Prostate gland (tissue), 2 donors: ENCODE measurements around the gene ADGRF4. TPM values are rescaled to one million over a fixed set of nuclear protein-coding genes. Genes with fewer than 3 reads are reported as not detected.

Source experiments
- DNase-seq: peaks from one replicate; pipeline ENCODE4 v3.0.0-alpha.2; 2019; ENCODE audit warnings: low spot score
- H3K27ac ChIP-seq, 2 donors: fragments of 200-600 bp; sonication (generic); 2 replicates each; pipeline ENCODE4 v1.5.1; 2017 to 2019
- H3K27me3 ChIP-seq: fragments of 200-600 bp; sonication (generic); replicated peaks from 2 replicates; pipeline ENCODE4 v1.5.1; 2019; ENCODE audit not compliant: insufficient read depth
- H3K36me3 ChIP-seq, 2 donors: fragments of 200-600 bp; sonication (generic); 1 replicate in 1 of 2; 2 replicates in 1 of 2; pipeline versions ENCODE4 v1.5.1 to v1.8.1; 2017 to 2019
- H3K4me1 ChIP-seq: fragments of 200-600 bp; sonication (generic); replicated peaks from 2 replicates; pipeline ENCODE4 v1.5.1; 2019
- H3K4me3 ChIP-seq, 2 donors: fragments of 200-600 bp; sonication (generic); 2 replicates each; pipeline ENCODE4 v1.5.1; 2017 to 2019
- H3K9me3 ChIP-seq: fragments of 200-600 bp; sonication (generic); 2 replicates; pipeline ENCODE4 v1.5.1; 2017
- CTCF ChIP-seq, 4 experiments: fragments of 200-600 bp in 2 of 4; fragments of 450-650 bp in 2 of 4; sonication (generic) in 2 of 4; IDR thresholded peaks; 1 replicate in 3 of 4; 2 replicates in 1 of 4; pipeline ENCODE4 v1.5.1; 2016 to 2019; ENCODE audit warnings: antibody characterized with exemption in 4 of 4, mild to moderate bottlenecking in 2 of 4, moderate library complexity in 2 of 4
- POLR2A ChIP-seq: fragments of 450-650 bp; IDR thresholded peaks from one replicate; pipeline ENCODE4 v1.6.1; 2016; ENCODE audit warnings: antibody characterized with exemption, mild to moderate bottlenecking
- POLR2AphosphoS5 ChIP-seq: sonication (generic); formaldehyde crosslinking; IDR thresholded peaks from one replicate; pipeline ENCODE4 v1.6.1; 2017; ENCODE audit warnings: antibody characterized with exemption
- WGBS: methylation state at CpG from one replicate; pipeline ENCODE4 v1.1.5; 2018; 5-methylcytosine and 5-hydroxymethylcytosine counted together
- intact Hi-C: fragments of 100-400 bp; cut with DNase I; formaldehyde crosslinking; loops from one replicate; pipeline ENCODE4 v1.14.2; 2022
- total RNA-seq, 2 donors: library from RNA; depleted of rRNA; stranded (reverse); fragments of >200 nt; gene quantifications; one replicate each; pipeline ENCODE4 v1.1.0, GENCODE V29; 2016

Gene ADGRF4
- total RNA-seq, 2 donors from 2014 or later: 0.23 TPM; not detected in 1

- H3K36me3 ChIP-seq: no peaks in the 10 kb centered on the region
- intact Hi-C loops: no loop called here
- H3K4me1 ChIP-seq: no peaks in the 10 kb centered on the region
- H3K27me3 ChIP-seq: no peaks in the 10 kb centered on the region
- 70% methylated on average over 7 of the region's 7 CpGs for WGBS
- no peaks in the 10 kb centered on the region for H3K9me3 ChIP-seq
- no peak for DNase-seq
- TF ChIP-seq POLR2AphosphoS5 (no peak), CTCF (IDR thresholded peaks at IDR 0.05) (no peak), POLR2A (no peak)
- no peak overlapping the region for H3K27ac ChIP-seq
- no peak overlapping the region for H3K4me3 ChIP-seq
These were observed 42.4 kb upstream of the ADGRF4 start for GRCh38 chr6:47655719-47656595.

GRCh38 chr6:47661960-47662359 is 36.4 kb upstream of the ADGRF4 start:
- Histone ChIP-seq H3K9me3 (no peaks in the 10 kb centered on the region), H3K27me3 (no peaks in the 10 kb centered on the region), H3K4me1 (no peaks in the 10 kb centered on the region), H3K36me3 (no peaks in the 10 kb centered on the region), H3K27ac (no peak overlapping the region), H3K4me3 (no peak overlapping the region)
- WGBS: 96% methylated on average over 5 of the region's 5 CpGs
- TF ChIP-seq POLR2AphosphoS5: no peak
- TF ChIP-seq POLR2A: no peak
- TF ChIP-seq CTCF (IDR thresholded peaks at IDR 0.05): no peak
- no peak for DNase-seq
- intact Hi-C loops: no loop called here

GRCh38 chr6:47663462-47664216 is 34.7 kb upstream of the ADGRF4 start:
- DNase-seq: no peak
- WGBS: 78% methylated on average over 13 of the region's 13 CpGs
- intact Hi-C loops: no loop called here

GRCh38 chr6:47665112-47665511 is 33.3 kb upstream of the ADGRF4 start:
- Histone ChIP-seq H3K4me1 (no peaks in the 10 kb centered on the region), H3K27me3 (no peaks in the 10 kb centered on the region), H3K36me3 (no peaks in the 10 kb centered on the region), H3K9me3 (no peaks in the 10 kb centered on the region), H3K4me3 (no peak overlapping the region), H3K27ac (no peak overlapping the region)
- intact Hi-C loops: no loop called here
- no peak for TF ChIP-seq POLR2A
- TF ChIP-seq CTCF (IDR thresholded peaks at IDR 0.05): no peak
- TF ChIP-seq POLR2AphosphoS5: no peak
- 55% methylated on average over 3 of the region's 3 CpGs for WGBS
- no peak for DNase-seq

More at GRCh38 chr6:47663462-47664216, 34.7 kb upstream of the ADGRF4 start:
- no peak for TF ChIP-seq CTCF (IDR thresholded peaks at IDR 0.05)
- no peak for TF ChIP-seq POLR2AphosphoS5
- no peak for TF ChIP-seq POLR2A
- Histone ChIP-seq H3K27me3 (no peaks in the 10 kb centered on the region), H3K4me3 (no peak overlapping the region), H3K4me1 (no peaks in the 10 kb centered on the region), H3K9me3 (no peaks in the 10 kb centered on the region), H3K36me3 (no peaks in the 10 kb centered on the region), H3K27ac (no peak overlapping the region)
